Right lobe of liver (tissue), 4 donors: ENCODE data around the gene TEX264.

Experiments
- POLR2A ChIP-seq: fragments of 450-650 bp; IDR thresholded peaks from one replicate; pipeline ENCODE4 v1.6.1; 2017; ENCODE audit warnings: antibody characterized with exemption, mild to moderate bottlenecking
- TF ChIP-seq, protein P1 (sequence below), 4 donors: fragments of 200-600 bp in 3 of 4; fragments of 450-650 bp in 1 of 4; IDR thresholded peaks; one replicate each; pipeline versions ENCODE4 v1.5.1 to v1.8.0; 2016 to 2022; ENCODE audit warnings: antibody characterized with exemption in 4 of 4, mild to moderate bottlenecking in 2 of 4
- donor health status: DM: no; HTN: no; CAD: no.
- donor health status: DM: no; HTN: no; CAD: no.
- donor health status: DM: no; HTN: yes; CAD: no.

DNA sequence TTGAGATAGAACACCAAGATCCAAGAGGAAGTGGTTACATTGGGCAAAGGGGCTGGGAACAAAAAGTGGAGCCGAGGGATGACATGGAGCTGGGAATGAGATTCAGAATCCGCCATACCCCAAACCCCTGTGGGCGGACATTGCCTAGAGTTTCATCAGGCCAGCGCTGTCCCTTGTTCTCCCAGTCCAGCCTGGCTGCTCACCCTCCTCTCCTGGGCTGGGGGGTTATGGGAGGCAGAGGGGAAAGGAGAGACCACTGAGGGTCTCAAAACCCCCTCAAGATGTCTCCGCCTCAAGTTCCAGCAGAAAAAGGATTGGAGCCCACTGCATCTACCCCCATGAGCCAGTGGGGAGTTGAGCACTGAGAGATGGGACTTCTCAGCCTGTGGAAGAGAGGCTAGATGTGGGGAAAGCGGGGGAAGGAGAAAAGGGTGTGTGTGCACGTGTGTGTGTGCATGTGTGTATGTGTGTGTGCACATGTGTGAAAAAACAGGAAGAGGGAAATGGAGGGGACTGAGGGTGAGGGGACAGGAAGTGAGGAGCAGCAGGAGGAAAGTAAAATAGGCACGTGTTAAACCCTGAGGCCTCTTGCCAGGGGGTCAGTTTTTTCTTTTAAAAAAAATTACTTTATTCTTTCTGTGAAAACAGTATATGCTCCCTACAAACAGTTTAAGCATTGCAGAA lies 50.2 kb downstream of the TEX264 start:
- no peak for TF ChIP-seq POLR2A
- TF ChIP-seq, protein P1, sequence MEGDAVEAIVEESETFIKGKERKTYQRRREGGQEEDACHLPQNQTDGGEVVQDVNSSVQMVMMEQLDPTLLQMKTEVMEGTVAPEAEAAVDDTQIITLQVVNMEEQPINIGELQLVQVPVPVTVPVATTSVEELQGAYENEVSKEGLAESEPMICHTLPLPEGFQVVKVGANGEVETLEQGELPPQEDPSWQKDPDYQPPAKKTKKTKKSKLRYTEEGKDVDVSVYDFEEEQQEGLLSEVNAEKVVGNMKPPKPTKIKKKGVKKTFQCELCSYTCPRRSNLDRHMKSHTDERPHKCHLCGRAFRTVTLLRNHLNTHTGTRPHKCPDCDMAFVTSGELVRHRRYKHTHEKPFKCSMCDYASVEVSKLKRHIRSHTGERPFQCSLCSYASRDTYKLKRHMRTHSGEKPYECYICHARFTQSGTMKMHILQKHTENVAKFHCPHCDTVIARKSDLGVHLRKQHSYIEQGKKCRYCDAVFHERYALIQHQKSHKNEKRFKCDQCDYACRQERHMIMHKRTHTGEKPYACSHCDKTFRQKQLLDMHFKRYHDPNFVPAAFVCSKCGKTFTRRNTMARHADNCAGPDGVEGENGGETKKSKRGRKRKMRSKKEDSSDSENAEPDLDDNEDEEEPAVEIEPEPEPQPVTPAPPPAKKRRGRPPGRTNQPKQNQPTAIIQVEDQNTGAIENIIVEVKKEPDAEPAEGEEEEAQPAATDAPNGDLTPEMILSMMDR (IDR thresholded peaks at IDR 0.05), result no peak
